Measurements from ENCODE around the gene ARHGAP24. TPM values are rescaled to one million over a fixed set of nuclear protein-coding genes. Genes with fewer than 3 reads are reported as not detected.

Gene ARHGAP24
- total RNA-seq, 1 donor from 2014 or later = 11.1 TPM

DNA sequence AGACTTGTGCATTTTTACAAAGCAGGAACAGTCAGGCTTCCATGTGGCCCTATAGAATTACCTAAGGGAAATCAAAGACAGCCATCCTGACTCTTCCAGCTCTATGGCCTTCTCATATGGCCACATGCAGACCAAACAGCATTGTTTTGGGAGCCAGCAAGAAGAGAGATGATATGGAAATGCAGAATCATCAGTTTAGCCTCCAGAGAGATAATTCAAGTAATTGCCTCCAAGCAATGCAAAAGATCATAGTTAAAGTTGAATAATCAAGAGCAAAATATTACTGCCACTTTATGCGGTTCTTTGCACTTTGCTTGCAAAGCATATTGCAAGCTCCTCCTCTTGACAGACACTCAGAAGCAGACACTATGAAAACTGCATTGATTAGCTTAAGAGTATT lies 207.4 kb downstream of the ARHGAP24 start:
- DNase-seq (ENCODE audit: low read depth) (no peak), FAIRE-seq (no peak)
- TF ChIP-seq CTCF (IDR thresholded peaks at IDR 0.05; ENCODE audit: insufficient read depth, low read length, severe bottlenecking) = no peak
- Histone ChIP-seq H3K4me3 (ENCODE audit: low read depth, low read length) (no peak overlapping the region), H3K27me3 (ENCODE audit: control insufficient read depth, insufficient read depth, low read length) (no peaks in the 10 kb centered on the region), H3K36me3 (ENCODE audit: control insufficient read depth, insufficient read depth, low read length) (no peaks in the 10 kb centered on the region)

DNA sequence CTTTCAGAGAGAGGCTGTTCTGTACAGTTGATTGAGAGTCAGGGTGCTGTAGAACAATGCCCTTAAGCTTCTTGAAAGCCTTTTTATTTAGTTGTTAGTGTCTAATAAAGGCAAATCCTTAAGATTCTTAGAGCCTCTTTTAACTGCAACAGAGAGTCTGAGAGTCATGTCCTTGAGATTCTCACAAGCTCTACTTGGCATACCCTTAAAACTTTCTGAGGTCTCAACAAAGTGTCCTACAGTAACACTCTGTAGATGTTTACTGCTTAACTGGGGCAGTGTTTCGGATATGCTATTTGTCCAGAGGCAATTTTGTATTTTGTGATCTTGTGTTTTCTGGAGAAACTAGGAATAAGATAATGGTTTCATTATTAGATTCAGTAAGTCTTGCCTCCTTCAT lies 209.7 kb downstream of the ARHGAP24 start:
- no peak for TF ChIP-seq CTCF (IDR thresholded peaks at IDR 0.05; ENCODE audit: insufficient read depth, low read length, severe bottlenecking)
- FAIRE-seq = no peak
- Histone ChIP-seq H3K27me3 (ENCODE audit: control insufficient read depth, insufficient read depth, low read length) (no peaks in the 10 kb centered on the region), H3K4me3 (ENCODE audit: low read depth, low read length) (no peak overlapping the region), H3K36me3 (ENCODE audit: control insufficient read depth, insufficient read depth, low read length) (no peaks in the 10 kb centered on the region)
- no peak for DNase-seq (ENCODE audit: low read depth)

- FAIRE-seq (no peak), DNase-seq (ENCODE audit: low read depth) (no peak)
- H3K36me3 ChIP-seq (ENCODE audit: control insufficient read depth, insufficient read depth, low read length) = no peaks in the 10 kb centered on the region
- TF ChIP-seq CTCF (IDR thresholded peaks at IDR 0.05; ENCODE audit: insufficient read depth, low read length, severe bottlenecking) = no peak
- H3K4me3 ChIP-seq (ENCODE audit: low read depth, low read length) = no peak overlapping the region
- no peaks in the 10 kb centered on the region for H3K27me3 ChIP-seq (ENCODE audit: control insufficient read depth, insufficient read depth, low read length)
These were observed 211.4 kb downstream of the ARHGAP24 start for GRCh38 chr4:85686398-85686797.

DNA sequence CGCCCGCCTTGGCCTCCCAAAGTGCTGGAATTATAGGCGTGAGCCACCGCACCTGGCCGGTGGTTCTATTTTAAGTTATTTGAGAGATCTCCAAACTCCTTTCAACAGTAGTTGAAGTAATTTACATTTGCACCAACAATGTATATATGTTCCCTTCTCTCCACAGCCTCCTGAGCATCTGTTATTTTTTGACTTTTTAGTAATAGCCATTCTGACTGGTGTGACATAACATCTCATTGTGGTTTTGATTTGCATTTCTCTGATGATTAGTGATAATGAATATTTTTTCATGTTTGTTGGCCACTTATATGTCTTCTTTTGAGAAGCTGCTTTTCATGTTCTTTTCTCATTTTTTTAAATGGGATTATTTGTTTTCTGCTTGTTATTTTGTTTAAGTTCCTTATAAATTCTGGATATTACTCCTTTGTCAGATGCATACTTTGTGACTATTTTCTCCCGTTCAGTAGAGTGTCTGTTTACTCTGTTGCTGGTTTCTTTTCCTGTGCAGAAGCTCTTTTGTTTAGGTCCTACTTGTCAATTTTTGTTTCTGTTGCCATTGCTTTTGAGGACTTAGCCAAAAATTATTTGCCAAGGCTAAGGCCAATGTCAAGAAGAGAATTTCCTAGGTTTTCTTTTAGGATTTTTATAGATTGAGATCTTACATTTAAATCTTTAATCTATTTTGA lies 213.2 kb downstream of the ARHGAP24 start:
- no peak for DNase-seq (ENCODE audit: low read depth)
- FAIRE-seq = no peak
- no peak for TF ChIP-seq CTCF (IDR thresholded peaks at IDR 0.05; ENCODE audit: insufficient read depth, low read length, severe bottlenecking)

DNA sequence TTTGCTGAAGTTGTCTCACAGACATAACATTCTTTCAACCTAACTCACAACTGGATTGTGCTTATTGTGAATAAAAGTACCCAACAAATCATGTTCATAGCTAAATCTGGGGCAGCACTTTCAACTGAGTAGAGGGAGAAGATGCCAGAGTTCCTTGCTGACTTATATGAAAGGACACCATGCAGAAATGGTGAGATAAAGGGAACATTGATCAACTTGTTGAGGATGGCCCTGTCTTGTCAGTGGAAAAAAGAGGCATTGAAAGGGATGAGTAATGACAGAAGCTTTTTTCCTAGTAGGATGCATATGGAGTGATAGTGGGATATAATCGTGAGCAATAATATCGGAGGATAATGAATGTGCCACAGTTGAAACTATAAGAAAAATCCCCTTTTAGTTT lies 221.7 kb downstream of the ARHGAP24 start:
- no peaks in the 10 kb centered on the region for H3K27me3 ChIP-seq (ENCODE audit: control insufficient read depth, insufficient read depth, low read length)
- no peak overlapping the region for H3K4me3 ChIP-seq (ENCODE audit: low read depth, low read length)
- H3K36me3 ChIP-seq (ENCODE audit: control insufficient read depth, insufficient read depth, low read length) = no peaks in the 10 kb centered on the region
- DNase-seq (ENCODE audit: low read depth) (no peak), FAIRE-seq (no peak)
- no peak for TF ChIP-seq CTCF (IDR thresholded peaks at IDR 0.05; ENCODE audit: insufficient read depth, low read length, severe bottlenecking)

More for the DNA sequence above, 213.2 kb downstream of the ARHGAP24 start:
- H3K27me3 ChIP-seq (ENCODE audit: control insufficient read depth, insufficient read depth, low read length) = no peaks in the 10 kb centered on the region
- no peaks in the 10 kb centered on the region for H3K36me3 ChIP-seq (ENCODE audit: control insufficient read depth, insufficient read depth, low read length)
- H3K4me3 ChIP-seq (ENCODE audit: low read depth, low read length) = no peak overlapping the region

GRCh38 chr4:85697854-85698253 lies 222.9 kb downstream of the ARHGAP24 start:
- H3K27me3 ChIP-seq (ENCODE audit: control insufficient read depth, insufficient read depth, low read length) = no peaks in the 10 kb centered on the region
- no peaks in the 10 kb centered on the region for H3K36me3 ChIP-seq (ENCODE audit: control insufficient read depth, insufficient read depth, low read length)
- H3K4me3 ChIP-seq (ENCODE audit: low read depth, low read length) = no peak overlapping the region
- DNase-seq (ENCODE audit: low read depth) (no peak), FAIRE-seq (no peak)
- TF ChIP-seq CTCF (IDR thresholded peaks at IDR 0.05; ENCODE audit: insufficient read depth, low read length, severe bottlenecking) = no peak

Measured in bronchial epithelial cell (primary cell).